IMR-90 (cell line): Measurements from ENCODE around the gene STRC. TPM values are rescaled to one million over a fixed set of nuclear protein-coding genes. Genes with fewer than 3 reads are reported as not detected.
"Not testable (repeated sequence)": the region's sequence is repeated elsewhere in the genome, so short reads cannot be mapped to it uniquely, and the experiment has no call there.

ENCODE experiments used
- ATAC-seq: fragments of 200-7000 bp; cut with Tn5 transposase; 2 replicates; pipeline ENCODE4 v1.9.1; 2020; ENCODE audit warnings: low read depth, mild to moderate bottlenecking, moderate library complexity
- BruUV-seq: library from RNA; stranded (reverse); fragments of 400-500 nt; replicated peaks from 2 replicates; lab custom pipeline; 2021; lab: Mats Ljungman, UMichigan
- CTCF ChIA-PET: fragments of 300-600 bp; formaldehyde crosslinking; extraction: SDS; loops from one replicate; lab custom pipeline; 2021; ENCODE audit warnings: antibody characterized with exemption; lab: Yijun Ruan, JAX
- POLR2A ChIA-PET: fragments of 300-600 bp; sonication (Branson Sonifier 250); formaldehyde crosslinking; loops from one replicate; lab custom pipeline; 2022; ENCODE audit warnings: antibody characterized with exemption; ENCODE audit not compliant: unreplicated experiment; lab: Charles Lee
- DNase-seq: peaks from one replicate; pipeline ENCODE4 v3.0.0; 2013
- H2AFZ ChIP-seq: replicated peaks from 2 replicates; pipeline ENCODE3; 2013; ENCODE audit warnings: low read length, mild to moderate bottlenecking; ENCODE audit not compliant: poor library complexity
- H2AK5ac ChIP-seq: 2 replicates; pipeline ENCODE4 v1.6.1; 2013; ENCODE audit warnings: low read depth, low read length, inconsistent platforms
- H2AK9ac ChIP-seq: replicated peaks from 2 replicates; pipeline ENCODE3; 2013; ENCODE audit warnings: mild to moderate bottlenecking, low read depth, low read length, moderate library complexity; ENCODE audit not compliant: poor library complexity
- H2BK120ac ChIP-seq: 2 replicates; pipeline ENCODE4 v1.6.1; 2013; ENCODE audit warnings: low read depth, low read length, inconsistent platforms
- H2BK15ac ChIP-seq: 3 replicates; pipeline ENCODE4 v1.6.1; 2013; ENCODE audit warnings: low read depth, low read length, inconsistent platforms
- H2BK20ac ChIP-seq: 2 replicates; pipeline ENCODE4 v1.6.1; 2013; ENCODE audit warnings: low read depth, mild to moderate bottlenecking, inconsistent platforms, low read length, moderate library complexity
- H2BK5ac ChIP-seq: 2 replicates; pipeline ENCODE4 v1.6.1; 2013; ENCODE audit warnings: mild to moderate bottlenecking, low read depth, low read length, inconsistent platforms; ENCODE audit not compliant: poor library complexity, severe bottlenecking
- H3K14ac ChIP-seq: replicated peaks from 2 replicates; pipeline ENCODE4 v1.6.1; 2013; ENCODE audit warnings: low read depth, low read length, inconsistent platforms
- H3K18ac ChIP-seq: 2 replicates; pipeline ENCODE4 v1.6.1; 2013; ENCODE audit warnings: low read depth, low read length, control low read depth
- H3K23ac ChIP-seq: 2 replicates; pipeline ENCODE4 v1.6.1; 2013; ENCODE audit warnings: low read depth, low read length, inconsistent platforms
- H3K27ac ChIP-seq: 2 replicates; pipeline ENCODE4 v1.5.1; 2013; ENCODE audit warnings: mild to moderate bottlenecking, control low read depth, low read length; ENCODE audit not compliant: insufficient read depth
- H3K27me3 ChIP-seq: 2 replicates; pipeline ENCODE4 v1.6.1; 2013; ENCODE audit warnings: low read length; ENCODE audit not compliant: control insufficient read depth, insufficient read depth
- H3K36me3 ChIP-seq: 2 replicates; pipeline ENCODE4 v1.6.1; 2013; ENCODE audit warnings: low read length, mixed read lengths; ENCODE audit not compliant: control insufficient read depth, insufficient read depth
- H3K4ac ChIP-seq: 2 replicates; pipeline ENCODE4 v1.6.1; 2013; ENCODE audit warnings: low read depth, low read length, inconsistent platforms
- H3K4me1 ChIP-seq: 2 replicates; pipeline ENCODE4 v1.6.1; 2013; ENCODE audit warnings: low read length, mixed read lengths; ENCODE audit not compliant: control insufficient read depth, insufficient read depth
- H3K4me2 ChIP-seq: 2 replicates; pipeline ENCODE4 v1.6.1; 2013; ENCODE audit warnings: low read depth, mild to moderate bottlenecking, control low read depth, low read length, moderate library complexity
- H3K4me3 ChIP-seq: 2 replicates; pipeline ENCODE4 v1.5.1; 2013; ENCODE audit warnings: low read depth, mild to moderate bottlenecking, control low read depth, low read length, moderate library complexity; ENCODE audit not compliant: insufficient read depth
- H3K56ac ChIP-seq: 2 replicates; pipeline ENCODE4 v1.6.1; 2013; ENCODE audit warnings: low read length, inconsistent platforms; ENCODE audit not compliant: insufficient read depth; ENCODE audit errors: extremely low read depth
- H3K79me1 ChIP-seq, 2 experiments: 2 replicates each; pipeline ENCODE4 v1.6.1; 2013; ENCODE audit warnings: low read length in 2 of 2, inconsistent platforms in 1 of 2, low read depth in 1 of 2
- H3K9ac ChIP-seq: 2 replicates; pipeline ENCODE4 v1.6.1; 2013; ENCODE audit warnings: low read depth, low read length, control low read depth
- H3K9me1 ChIP-seq: 2 replicates; pipeline ENCODE4 v1.6.1; 2013; ENCODE audit warnings: low read length, inconsistent platforms; ENCODE audit not compliant: insufficient read depth
- H3K9me3 ChIP-seq: 2 replicates; pipeline ENCODE4 v1.6.1; 2013; ENCODE audit warnings: low read length; ENCODE audit not compliant: control insufficient read depth, insufficient read depth
- H4K20me1 ChIP-seq: 2 replicates; pipeline ENCODE4 v1.6.1; 2013; ENCODE audit warnings: low read length, inconsistent platforms; ENCODE audit not compliant: insufficient read depth
- H4K5ac ChIP-seq: 2 replicates; pipeline ENCODE4 v1.6.1; 2013; ENCODE audit warnings: mild to moderate bottlenecking, low read depth, low read length, control low read depth
- H4K8ac ChIP-seq, 2 experiments: 2 replicates each; pipeline ENCODE4 v1.6.1; 2013; ENCODE audit warnings: low read depth in 2 of 2, low read length in 2 of 2, control low read depth in 1 of 2, inconsistent platforms in 1 of 2
- H4K91ac ChIP-seq: 2 replicates; pipeline ENCODE4 v1.6.1; 2013; ENCODE audit warnings: low read depth, low read length, inconsistent platforms; ENCODE audit not compliant: insufficient read depth
- FOS ChIP-seq: fragments of 150-350 bp; IDR thresholded peaks from 2 replicates; pipeline ENCODE4 v1.6.1; 2016; ENCODE audit warnings: low read depth, low read length
- SMC3 ChIP-seq: fragments of 150-350 bp; IDR thresholded peaks from 2 replicates; pipeline ENCODE4 v1.6.1; 2016; ENCODE audit warnings: low read depth, mild to moderate bottlenecking, antibody characterized with exemption, low read length, moderate library complexity
- WGBS, 2 experiments: methylation state at CpG; one replicate each; pipeline versions ENCODE4 v1.1.5 to v1.1.7; 2013; ENCODE audit warnings: missing lambda C conversion rate in 2 of 2; ENCODE audit not compliant: insufficient read length in 1 of 2; ENCODE audit errors: extremely low coverage in 2 of 2; 5-methylcytosine and 5-hydroxymethylcytosine counted together
- dilution Hi-C: fragments of 300-500 bp; cut with HindIII; formaldehyde crosslinking; loops from one replicate; pipeline ENCODE4 v1.14.3; 2018; ENCODE audit warnings: low sequenced_read_pairs; ENCODE audit not compliant: unreplicated experiment
- in situ Hi-C: fragments of 300-500 bp; cut with MboI; formaldehyde crosslinking; loops from 3 replicates; pipeline ENCODE4 v1.14.3; 2019; ENCODE audit warnings: low sequenced_read_pairs, inconsistent platforms, mixed read lengths
- intact Hi-C: fragments of 100-400 bp; cut with micrococcal nuclease; formaldehyde crosslinking; loops from 2 replicates; pipeline ENCODE4 v1.10.0; 2022
- polyA plus RNA-seq, 3 experiments: library from polyadenylated mRNA; depleted of rRNA; stranded (reverse); fragments of >200 nt; gene quantifications; 2 replicates each; pipeline ENCODE4 v1.2.3, GENCODE V29; 2012; ENCODE audit warnings: low replicate concordance in 1 of 3
- total RNA-seq: library from RNA; depleted of rRNA; stranded (reverse); fragments of >200 nt; gene quantifications from 2 replicates; pipeline ENCODE4 v1.2.3, GENCODE V29; 2012
- TF ChIP-seq, protein P1 (sequence below): fragments of 150-350 bp; IDR thresholded peaks from 2 replicates; pipeline ENCODE4 v1.6.1; 2016; ENCODE audit warnings: low read depth, mild to moderate bottlenecking, low read length, moderate library complexity, borderline replicate concordance

STRC gene
- total and polyA plus RNA-seq, 2 of the 4 experiments (the other 2 are of a cell fraction): not detected

GRCh38 chr15:43648649-43649429 lies 30.2 kb upstream of the STRC start, which contains the start of gene CATSPER2:
CATSPER2 (minus strand) TSS chr15:43648844; CDS start chr15:43648061, 783 bp downstream.
- whole genome bisulfite sequencing, 2 experiments: 81% methylated on average over 38 of the region's 85 CpGs; no CpG with 5 or more reads in 1 of the 2 experiments

GRCh38 chr15:43638464-43639204 lies 20.0 kb upstream of the STRC start:
- DNase-seq, H2BK20ac ChIP-seq, H2AFZ ChIP-seq, H3K14ac ChIP-seq, H3K18ac ChIP-seq, H3K27me3 ChIP-seq, H4K8ac ChIP-seq, POLR2A ChIA-PET, intact Hi-C loops, ATAC-seq, H3K27ac ChIP-seq, H3K9me1 ChIP-seq, H3K79me1 ChIP-seq, BruUV-seq, H3K9me3 ChIP-seq, H4K20me1 ChIP-seq, H3K36me3 ChIP-seq, H3K4me3 ChIP-seq, H4K5ac ChIP-seq, H3K9ac ChIP-seq, H2BK15ac ChIP-seq, H3K4ac ChIP-seq, H3K23ac ChIP-seq, H2AK9ac ChIP-seq, H3K56ac ChIP-seq, H3K4me1 ChIP-seq, CTCF ChIA-PET, H2AK5ac ChIP-seq, H3K4me2 ChIP-seq, H2BK5ac ChIP-seq, H4K91ac ChIP-seq, in situ Hi-C loops, H2BK120ac ChIP-seq, dilution Hi-C loops: not testable (repeated sequence)
- WGBS, 2 experiments: 72% methylated on average over 4 of the region's 8 CpGs; no CpG with 5 or more reads in 1 of the 2 experiments

More at GRCh38 chr15:43648649-43649429, 30.2 kb upstream of the STRC start, which contains the start of gene CATSPER2:
- ChIA-PET CTCF (no interaction called here), POLR2A (no interaction called here)
- no peaks in the 10 kb centered on the region for H3K4me1 ChIP-seq
- intact Hi-C loops (no loop called here), in situ Hi-C loops (no loop called here), dilution Hi-C loops (no loop called here)
- H3K27ac ChIP-seq: no peak within 1 kb of the TSS
- no peaks in the 10 kb centered on the region for H3K9me3 ChIP-seq
- H3K27me3 ChIP-seq: no peaks in the 10 kb centered on the region
- H3K79me1 ChIP-seq: no peaks in the 10 kb centered on the region
- no peak within 1 kb of the TSS for H2BK120ac ChIP-seq
- no peaks in the 10 kb centered on the region for H4K20me1 ChIP-seq
- no peak within 1 kb of the TSS for H2AFZ ChIP-seq
- H3K9me1 ChIP-seq: no peaks in the 10 kb centered on the region
- H3K9ac ChIP-seq: no peak within 1 kb of the TSS
- H3K18ac ChIP-seq: no peak within 1 kb of the TSS
- H2BK5ac ChIP-seq: no peak within 1 kb of the TSS
- no peak within 1 kb of the TSS for H2BK15ac ChIP-seq
- no peak within 1 kb of the TSS for H3K4me3 ChIP-seq
- ATAC-seq (no peak), DNase-seq (no peak)
- no peak within 1 kb of the TSS for H3K14ac ChIP-seq
- H2AK9ac ChIP-seq: no peak within 1 kb of the TSS
- BruUV-seq: no TSS peak
- H4K8ac ChIP-seq: no peak within 1 kb of the TSS
- H3K23ac ChIP-seq: no peak within 1 kb of the TSS
- no peaks in the 10 kb centered on the region for H3K36me3 ChIP-seq
- no peak within 1 kb of the TSS for H2AK5ac ChIP-seq
- H4K91ac ChIP-seq: no peak within 1 kb of the TSS
- H3K4ac ChIP-seq: no peak within 1 kb of the TSS
- TF ChIP-seq, protein P1, sequence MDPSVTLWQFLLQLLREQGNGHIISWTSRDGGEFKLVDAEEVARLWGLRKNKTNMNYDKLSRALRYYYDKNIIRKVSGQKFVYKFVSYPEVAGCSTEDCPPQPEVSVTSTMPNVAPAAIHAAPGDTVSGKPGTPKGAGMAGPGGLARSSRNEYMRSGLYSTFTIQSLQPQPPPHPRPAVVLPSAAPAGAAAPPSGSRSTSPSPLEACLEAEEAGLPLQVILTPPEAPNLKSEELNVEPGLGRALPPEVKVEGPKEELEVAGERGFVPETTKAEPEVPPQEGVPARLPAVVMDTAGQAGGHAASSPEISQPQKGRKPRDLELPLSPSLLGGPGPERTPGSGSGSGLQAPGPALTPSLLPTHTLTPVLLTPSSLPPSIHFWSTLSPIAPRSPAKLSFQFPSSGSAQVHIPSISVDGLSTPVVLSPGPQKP: no peak
- TF ChIP-seq SMC3 (no peak), FOS (no peak)
- no peak within 1 kb of the TSS for H2BK20ac ChIP-seq
- no peak within 1 kb of the TSS for H3K4me2 ChIP-seq
- H4K5ac ChIP-seq: no peak within 1 kb of the TSS
- H3K56ac ChIP-seq: no peak within 1 kb of the TSS
